ENCODE results near the gene CCND2.
"Not testable (repeated sequence)": the region's sequence is repeated elsewhere in the genome, so short reads cannot be mapped to it uniquely, and the experiment has no call there.

CCND2 gene

GRCh38 chr12:4239746-4240145, 33.8 kb upstream of the CCND2 start:
- FAIRE-seq (no peak), DNase-seq (ENCODE audit: insufficient read length, low spot score) (no peak)
- TF ChIP-seq, protein P1, sequence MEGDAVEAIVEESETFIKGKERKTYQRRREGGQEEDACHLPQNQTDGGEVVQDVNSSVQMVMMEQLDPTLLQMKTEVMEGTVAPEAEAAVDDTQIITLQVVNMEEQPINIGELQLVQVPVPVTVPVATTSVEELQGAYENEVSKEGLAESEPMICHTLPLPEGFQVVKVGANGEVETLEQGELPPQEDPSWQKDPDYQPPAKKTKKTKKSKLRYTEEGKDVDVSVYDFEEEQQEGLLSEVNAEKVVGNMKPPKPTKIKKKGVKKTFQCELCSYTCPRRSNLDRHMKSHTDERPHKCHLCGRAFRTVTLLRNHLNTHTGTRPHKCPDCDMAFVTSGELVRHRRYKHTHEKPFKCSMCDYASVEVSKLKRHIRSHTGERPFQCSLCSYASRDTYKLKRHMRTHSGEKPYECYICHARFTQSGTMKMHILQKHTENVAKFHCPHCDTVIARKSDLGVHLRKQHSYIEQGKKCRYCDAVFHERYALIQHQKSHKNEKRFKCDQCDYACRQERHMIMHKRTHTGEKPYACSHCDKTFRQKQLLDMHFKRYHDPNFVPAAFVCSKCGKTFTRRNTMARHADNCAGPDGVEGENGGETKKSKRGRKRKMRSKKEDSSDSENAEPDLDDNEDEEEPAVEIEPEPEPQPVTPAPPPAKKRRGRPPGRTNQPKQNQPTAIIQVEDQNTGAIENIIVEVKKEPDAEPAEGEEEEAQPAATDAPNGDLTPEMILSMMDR (IDR thresholded peaks at IDR 0.05; ENCODE audit: insufficient read depth, missing control alignments), result no peak

GRCh38 chr12:4240161-4240783, 33.3 kb upstream of the CCND2 start:
- FAIRE-seq (no peak), DNase-seq (ENCODE audit: insufficient read length, low spot score) (no peak)
- TF ChIP-seq, protein P1 (IDR thresholded peaks at IDR 0.05; ENCODE audit: insufficient read depth, missing control alignments), result no peak

- FAIRE-seq (no peak), DNase-seq (ENCODE audit: insufficient read length, low spot score) (no peak)
- TF ChIP-seq, protein P1 (IDR thresholded peaks at IDR 0.05; ENCODE audit: insufficient read depth, missing control alignments), result no peak
Observed at GRCh38 chr12:4240981-4241380, 32.6 kb upstream of the CCND2 start.

- FAIRE-seq (no peak), DNase-seq (ENCODE audit: insufficient read length, low spot score) (no peak)
- TF ChIP-seq, protein P1 (IDR thresholded peaks at IDR 0.05; ENCODE audit: insufficient read depth, missing control alignments), result no peak
Observed at GRCh38 chr12:4241592-4241991, 32.0 kb upstream of the CCND2 start.

GRCh38 chr12:4242595-4242994, 31.0 kb upstream of the CCND2 start:
- DNase-seq (ENCODE audit: insufficient read length, low spot score), result no peak
- FAIRE-seq, result no peak
- TF ChIP-seq, protein P1 (IDR thresholded peaks at IDR 0.05; ENCODE audit: insufficient read depth, missing control alignments), result no peak

GRCh38 chr12:4243091-4243490, 30.5 kb upstream of the CCND2 start:
- TF ChIP-seq, protein P1 (IDR thresholded peaks at IDR 0.05; ENCODE audit: insufficient read depth, missing control alignments), result no peak
- no peak for DNase-seq (ENCODE audit: insufficient read length, low spot score)
- FAIRE-seq, result no peak

- not testable (repeated sequence) for FAIRE-seq; DNase-seq (ENCODE audit: insufficient read length, low spot score)
Observed at GRCh38 chr12:4243491-4244100, 30.0 kb upstream of the CCND2 start.
